GM18907 (cell line): ENCODE data around the gene SHC3.

ENCODE experiments used
- ATAC-seq: cut with Tn5 transposase; IDR thresholded peaks from one replicate; pipeline ENCODE4 v1.9.1; 2021; ENCODE audit warnings: mild to moderate bottlenecking, moderate library complexity; ENCODE audit not compliant: unreplicated experiment

The SHC3 gene

DNA sequence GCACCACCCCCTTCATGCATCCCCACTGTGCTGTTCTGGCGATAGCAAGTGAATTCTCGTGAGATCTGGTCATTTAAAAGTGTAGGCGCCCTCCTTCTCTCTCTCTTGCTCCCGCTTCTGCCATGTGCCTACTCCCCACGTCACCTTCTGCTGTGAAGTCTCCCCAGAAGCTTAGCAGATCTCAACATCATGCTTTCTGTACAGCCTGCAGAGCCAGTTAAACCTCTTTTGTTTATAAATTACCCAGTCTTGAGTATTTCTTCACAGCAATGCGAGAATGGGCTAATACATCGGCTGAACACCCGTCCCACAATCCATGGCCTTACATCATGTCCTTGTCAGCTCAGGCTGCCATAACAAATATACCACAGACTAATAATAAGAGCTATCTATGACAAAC lies 17.4 kb downstream of the SHC3 start:
- no peak for ATAC-seq

DNA sequence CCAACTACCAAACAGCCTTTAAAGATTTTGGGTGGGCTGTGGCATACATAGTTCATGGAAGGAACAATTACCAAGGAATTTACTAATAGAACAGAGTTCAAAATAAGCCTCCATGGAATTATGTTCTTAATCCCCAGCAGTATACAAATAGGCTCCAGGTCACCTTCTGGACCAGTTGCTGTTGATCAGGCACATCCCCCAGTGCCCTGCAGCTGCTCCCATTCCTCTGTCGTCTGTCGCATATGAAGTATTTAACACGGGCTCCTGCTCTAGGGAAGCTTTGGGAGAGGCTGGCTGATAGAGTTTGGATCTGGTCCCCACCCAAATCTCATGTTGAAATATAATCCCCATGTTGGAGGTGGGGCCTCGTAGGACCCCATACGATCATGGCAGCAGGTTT lies 17.8 kb downstream of the SHC3 start:
- ATAC-seq = no peak

DNA sequence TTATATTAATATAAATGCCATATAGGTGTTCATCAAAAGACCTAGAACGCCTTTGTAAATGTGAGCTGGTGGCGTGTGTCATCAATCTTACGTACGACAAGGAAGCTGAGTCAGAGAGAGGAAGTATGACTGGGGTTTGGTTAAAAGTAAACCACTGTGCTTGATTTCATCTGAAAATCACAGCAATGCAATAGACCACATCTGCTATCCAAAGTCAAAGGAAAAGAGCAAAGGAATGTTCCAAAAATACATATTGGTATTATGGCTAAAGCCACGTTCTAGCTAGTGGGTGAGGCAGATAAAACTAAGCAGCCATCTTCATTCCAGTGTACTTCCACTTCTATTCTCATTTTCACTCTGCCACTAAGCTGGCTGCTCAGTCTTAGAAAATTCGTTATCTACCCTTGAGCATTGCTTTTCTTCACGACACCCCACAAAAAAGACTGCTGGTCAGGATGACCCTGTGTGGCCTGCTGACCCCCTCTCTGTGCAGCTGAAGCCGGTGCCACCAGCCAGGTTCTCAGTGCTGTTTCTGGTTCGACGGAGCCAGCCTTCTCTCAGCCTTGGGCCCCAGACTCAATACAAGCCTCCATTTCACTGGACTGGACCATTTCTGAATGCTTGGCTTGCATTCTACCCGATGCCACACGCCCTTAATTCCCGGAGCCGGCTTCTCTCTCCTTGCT lies 23.8 kb downstream of the SHC3 start:
- no peak for ATAC-seq

DNA sequence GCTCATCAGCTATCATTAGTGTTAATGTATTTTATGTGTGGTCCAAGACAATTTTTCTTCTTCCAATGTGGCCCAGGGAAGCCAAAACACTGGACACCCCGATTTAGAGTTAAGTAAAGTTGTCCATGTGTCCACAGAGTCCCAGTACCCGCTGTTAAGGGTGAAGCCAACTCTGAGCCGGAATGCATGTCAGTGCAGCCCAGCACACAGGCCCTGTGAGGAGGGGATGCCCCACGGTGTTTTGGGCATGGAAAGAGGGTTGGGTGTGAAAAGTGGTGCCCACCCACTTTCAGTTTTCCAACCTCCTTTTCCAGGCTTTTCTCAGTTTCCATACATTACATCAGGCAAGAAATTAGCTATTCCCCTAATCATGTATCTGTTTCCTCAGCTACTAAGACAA lies 24.4 kb downstream of the SHC3 start:
- no peak for ATAC-seq

DNA sequence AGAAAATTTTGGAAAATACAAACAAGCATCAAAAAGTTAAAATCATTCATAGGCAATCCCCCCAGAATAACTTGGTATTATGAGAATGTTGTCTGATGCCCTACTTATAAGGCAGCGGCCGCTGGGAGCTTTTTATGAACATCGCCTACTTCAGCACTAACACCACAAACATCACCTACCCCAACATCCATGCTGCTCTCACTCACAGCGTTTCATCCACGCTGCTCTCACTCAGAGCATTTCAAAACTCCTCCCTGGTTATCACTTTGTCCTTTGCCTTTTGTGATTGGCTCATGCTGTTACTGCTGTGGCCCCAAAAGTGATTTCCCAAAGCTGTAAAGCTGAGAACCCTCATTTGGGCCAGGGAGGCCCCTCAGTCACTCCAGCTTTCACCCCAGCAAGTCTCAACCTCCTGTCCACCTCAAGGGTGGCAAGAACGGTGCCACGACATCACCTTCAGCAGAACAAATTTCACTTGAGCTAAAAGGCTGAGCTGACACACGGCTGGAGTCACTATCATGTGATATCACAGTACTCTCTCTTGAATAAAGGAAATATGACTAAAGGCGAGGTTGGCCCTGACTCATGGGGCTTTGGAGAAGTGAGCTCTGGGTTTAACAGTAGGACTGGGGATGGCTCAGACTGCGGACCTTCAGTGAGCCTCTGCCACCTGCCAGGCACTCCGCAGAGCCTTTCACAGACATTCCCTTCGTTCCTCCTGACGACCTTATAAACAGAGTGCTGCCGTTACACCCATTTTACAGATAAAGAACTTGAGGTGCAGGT lies 25.2 kb downstream of the SHC3 start:
- no peak for ATAC-seq

DNA sequence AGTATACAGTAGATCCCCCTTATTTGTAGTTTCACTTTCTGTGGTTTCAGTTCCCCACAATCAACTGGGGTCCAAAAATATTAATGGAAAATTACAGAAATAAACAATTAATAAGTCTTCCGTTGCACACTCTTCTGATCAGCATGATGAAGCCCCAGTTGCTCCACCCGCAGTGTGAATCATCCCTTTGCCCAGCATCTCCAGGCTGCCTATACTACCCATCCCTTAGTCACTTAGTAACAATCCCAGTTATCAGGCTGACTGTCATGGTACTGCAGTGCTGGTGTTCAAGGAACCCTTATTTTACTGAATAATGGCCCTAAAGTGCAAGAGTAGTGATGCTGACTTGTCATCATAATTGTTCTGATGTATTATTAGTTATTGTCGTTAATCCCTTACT lies 28.9 kb downstream of the SHC3 start:
- ATAC-seq = no peak

DNA sequence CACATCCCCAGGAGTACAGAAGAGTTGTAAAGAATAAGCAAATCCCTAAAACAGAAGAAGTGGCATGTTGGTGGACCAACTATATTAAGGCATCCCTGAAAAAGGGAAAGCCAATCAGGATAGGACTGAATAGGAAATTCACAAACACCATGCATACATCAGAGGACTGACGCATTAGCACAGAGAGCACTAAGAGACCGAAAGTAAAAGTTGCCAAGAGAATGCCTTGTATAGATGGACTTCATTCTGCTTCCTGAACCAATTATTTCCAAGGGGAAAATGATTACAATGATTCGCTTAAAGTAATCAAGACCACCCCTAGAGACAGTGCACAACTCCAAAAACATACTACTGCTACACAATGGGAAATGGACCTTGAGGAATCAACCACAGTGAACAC lies 33.5 kb downstream of the SHC3 start:
- ATAC-seq = no peak

DNA sequence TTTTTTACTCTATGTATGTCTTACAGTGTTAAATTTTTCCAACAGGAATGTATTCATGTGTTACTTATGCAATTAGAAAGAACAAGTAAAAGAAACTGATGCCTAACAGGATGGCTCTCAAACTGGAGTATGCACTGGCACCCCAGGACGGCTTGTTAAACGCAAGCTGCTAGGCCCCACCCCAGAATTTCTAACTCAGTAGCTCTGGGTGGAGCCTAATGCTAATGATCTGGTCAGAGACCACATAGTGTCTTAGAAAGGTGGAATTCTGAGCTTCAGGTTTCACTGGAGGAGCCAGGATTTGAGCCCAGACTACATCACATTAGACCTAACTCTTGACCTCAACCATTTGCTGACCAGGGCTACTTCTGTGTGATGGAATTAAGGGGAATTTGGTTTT lies 34.4 kb downstream of the SHC3 start:
- no peak for ATAC-seq

DNA sequence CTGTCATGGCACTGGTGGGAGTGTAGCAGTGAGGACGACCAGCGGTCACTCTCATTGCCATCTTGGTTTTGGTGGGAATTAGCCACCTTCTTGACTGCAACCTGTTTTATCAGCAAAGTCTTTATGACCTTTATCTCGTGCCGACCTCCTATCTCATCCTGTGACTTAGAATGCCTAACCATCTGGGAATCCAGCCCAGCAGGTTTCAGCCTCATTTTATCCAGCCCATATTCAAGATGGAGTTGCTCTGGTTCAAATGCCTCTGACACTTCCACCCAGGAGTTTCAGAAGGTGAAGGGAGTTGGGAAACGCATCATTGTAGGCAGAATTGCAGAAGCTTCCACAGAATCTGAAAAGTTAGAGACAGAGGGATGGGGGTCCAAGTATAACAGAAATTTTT lies 35.4 kb downstream of the SHC3 start:
- ATAC-seq = no peak

DNA sequence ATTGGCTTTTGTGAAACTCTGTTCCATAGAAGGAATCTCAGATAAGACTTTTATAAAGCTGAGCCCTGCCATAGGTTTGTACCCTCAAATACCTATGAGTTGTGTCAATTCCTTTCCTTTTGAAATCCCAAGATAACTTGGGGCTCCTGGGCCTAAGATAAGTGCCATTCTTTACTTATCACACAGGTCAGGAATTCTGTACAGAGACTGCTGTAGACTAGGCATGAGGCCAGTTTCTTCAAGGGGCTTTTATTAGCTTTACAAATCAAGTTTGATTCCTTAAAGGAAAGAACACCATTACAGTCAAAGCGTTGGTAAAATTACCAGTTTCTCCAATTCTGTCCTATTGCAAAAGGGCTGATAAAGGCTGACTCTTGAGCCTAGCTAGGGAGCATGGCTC lies 39.2 kb downstream of the SHC3 start:
- ATAC-seq = no peak

DNA sequence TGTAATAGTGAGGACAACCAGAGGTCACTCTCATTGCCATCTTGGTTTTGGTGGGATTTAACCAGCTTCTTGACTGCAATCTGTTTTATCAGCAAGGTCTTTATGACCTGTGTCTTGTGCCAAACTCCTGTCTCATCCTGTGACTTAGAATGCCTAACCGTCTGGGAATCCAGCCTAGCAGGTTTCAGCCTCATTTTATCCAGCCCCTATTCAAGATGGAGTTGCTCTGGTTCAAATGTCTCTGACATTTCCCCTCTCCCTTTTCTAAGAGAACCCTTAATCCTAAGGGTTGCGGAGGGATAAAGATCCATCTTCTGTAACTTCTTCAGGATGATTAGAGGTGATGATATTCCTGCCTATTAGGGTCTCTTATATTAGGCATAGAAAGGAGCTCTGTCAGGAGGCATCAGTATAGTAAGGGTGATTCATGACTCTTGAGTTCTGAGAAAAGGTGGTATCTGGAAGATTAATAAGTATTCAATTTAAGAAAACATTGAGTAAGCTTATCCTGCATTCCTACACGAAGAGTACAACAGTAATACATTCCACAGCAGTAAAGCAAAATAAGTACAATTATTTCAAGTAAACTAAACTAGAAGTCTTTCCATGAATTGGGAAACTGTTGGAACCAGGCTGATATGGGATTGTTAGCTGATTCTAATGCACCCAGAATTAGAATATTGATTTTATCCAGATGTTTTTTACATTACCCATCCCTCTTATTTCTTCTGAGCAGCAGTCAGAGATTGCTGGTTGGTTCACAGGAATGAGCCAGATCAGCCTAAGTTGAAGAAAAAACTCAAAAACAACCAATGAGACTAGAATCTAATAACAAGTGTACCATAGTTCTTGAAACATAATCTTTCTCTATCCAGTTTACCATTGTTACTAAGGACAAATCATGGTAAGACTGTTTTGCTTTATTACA lies 39.9 kb downstream of the SHC3 start:
- no peak for ATAC-seq

DNA sequence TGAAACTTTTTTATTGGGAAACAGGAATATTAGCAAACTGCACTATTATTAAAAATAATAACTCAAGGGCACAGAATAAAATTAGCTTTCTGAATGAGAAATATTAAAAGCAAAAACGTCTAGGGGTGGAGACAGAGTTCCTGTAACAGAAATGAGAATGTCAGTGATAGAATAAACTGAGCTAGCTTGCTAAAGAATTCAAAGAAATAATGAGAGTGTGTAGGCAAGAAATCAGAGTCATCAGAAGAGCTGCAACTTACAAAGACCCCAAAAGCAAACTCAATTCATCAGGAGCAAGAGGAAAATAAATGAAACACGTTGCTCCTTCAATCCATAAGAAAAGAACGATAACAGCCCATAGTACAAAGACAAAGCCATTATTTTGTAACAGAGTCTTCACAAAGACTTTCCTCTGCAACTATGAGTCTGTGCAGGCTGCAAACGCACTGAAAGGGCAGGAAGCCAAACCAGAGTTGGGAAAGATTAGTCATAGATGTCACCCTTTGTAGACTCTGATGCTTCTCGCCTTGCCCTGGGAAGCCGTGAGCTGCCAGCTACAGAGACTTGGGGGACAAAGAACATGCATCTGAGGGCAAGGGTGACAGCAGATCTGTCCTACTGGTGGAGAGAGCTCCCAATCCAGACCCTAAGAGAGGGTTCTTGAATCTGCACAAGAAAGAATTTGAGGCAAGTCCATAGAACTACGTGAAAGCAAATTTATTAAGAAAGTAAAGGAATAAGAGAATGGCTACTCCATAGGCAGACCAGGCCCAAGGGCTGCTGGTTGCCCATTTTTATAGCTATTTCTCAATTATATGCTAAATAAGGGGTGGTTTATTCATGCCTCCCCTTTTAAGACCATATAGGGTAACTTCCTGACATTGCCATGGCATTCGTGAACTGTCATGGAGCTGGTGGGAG lies 40.8 kb downstream of the SHC3 start:
- no peak for ATAC-seq

DNA sequence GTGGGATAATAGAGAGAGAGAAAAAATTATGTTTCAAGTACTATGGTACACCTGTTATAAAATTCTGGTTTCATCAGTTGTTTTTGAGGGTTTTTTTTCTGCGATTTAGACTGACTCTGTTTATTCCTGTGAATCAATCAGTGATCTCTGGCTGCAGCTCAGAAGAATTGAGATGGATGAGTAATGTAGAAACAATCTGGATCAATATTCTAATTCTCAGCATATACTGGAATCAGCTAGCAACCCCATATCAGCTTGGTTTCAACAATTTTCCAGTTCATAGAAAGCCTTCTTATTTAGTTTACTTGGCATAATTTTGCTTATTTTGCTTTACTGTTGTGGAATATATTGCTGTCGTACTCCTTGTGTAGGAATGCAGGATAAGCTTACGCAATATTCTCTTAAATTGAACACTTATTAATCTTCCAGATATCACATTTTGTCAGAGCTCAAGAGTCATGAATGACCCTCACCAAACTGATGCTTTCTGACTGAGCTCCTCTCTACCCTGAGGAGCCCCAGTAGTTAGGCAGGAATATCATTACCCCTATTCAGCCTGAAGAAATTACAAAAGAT lies 42.9 kb downstream of the SHC3 start:
- ATAC-seq = no peak

DNA sequence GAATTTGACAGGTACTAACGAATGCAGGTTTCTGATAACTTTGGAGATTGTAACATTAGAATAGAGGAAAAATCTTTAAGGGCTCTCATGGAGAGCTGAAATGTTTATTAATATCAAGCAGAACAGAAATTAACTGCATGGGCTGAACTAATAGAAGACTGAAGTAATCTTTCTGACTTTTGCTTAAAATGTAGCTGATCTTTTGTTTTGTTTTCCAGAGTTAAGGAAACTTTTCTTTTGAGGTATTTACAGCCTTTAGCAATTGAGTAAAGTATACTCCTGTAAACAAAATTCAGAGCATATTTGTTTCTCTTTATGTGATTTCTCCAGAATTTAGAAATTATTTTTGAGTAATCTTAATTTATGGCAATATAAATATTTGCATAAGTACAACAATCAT lies 43.9 kb downstream of the SHC3 start:
- no peak for ATAC-seq

DNA sequence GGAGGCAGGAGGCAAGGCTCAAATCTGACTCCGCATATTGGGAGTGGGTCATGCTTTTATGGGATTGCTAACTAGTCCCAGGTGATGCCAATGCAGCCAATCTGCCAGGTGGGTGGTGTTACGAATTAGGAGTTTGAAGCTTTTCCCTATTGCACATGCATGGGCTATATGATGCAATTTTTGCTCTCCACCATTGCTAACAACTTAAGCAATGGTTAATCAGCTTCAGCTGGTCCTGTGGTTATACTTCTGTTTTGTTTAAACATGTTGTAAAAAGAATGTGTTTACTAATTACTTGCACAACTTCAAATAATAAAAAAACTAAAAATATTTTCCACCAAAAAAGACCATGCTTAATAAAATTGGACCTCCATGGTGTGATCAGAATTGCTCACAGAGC lies 55.7 kb downstream of the SHC3 start:
- ATAC-seq = no peak

DNA sequence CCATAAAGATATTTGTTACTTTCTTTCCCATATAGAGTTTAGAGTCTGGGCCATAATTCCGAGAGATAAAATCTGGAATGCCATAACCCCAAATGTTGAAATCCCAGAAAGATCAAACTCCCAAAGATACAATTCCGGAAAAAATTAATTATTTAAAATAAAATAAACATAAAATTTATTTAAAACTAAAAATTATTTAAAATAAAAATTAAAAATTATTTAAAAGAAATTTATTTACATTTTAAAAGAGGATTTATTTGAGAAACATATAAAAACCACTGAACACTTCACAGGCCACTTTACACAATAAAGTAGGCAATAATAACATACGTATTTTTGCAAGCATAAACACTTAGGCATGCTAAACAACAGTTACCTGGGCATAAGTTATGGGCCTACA lies 57.9 kb downstream of the SHC3 start:
- ATAC-seq = no peak

DNA sequence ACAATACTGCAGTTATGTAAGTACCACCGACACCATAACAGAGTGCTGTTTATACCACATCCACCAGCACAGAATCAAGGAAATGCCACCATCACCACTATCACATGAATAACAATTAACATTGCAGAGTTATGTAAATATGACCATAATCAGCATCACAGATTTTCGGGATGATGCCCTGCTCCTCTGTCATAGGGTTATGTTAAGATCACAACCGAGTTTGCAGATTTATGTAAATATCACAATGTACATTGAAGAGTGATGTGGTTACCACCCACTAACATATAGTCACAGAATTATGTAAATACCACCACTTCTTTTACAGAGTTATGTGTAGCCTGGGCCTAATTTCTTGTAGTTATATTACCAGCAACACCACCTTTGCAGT lies 61.8 kb downstream of the SHC3 start:
- ATAC-seq = no peak

DNA sequence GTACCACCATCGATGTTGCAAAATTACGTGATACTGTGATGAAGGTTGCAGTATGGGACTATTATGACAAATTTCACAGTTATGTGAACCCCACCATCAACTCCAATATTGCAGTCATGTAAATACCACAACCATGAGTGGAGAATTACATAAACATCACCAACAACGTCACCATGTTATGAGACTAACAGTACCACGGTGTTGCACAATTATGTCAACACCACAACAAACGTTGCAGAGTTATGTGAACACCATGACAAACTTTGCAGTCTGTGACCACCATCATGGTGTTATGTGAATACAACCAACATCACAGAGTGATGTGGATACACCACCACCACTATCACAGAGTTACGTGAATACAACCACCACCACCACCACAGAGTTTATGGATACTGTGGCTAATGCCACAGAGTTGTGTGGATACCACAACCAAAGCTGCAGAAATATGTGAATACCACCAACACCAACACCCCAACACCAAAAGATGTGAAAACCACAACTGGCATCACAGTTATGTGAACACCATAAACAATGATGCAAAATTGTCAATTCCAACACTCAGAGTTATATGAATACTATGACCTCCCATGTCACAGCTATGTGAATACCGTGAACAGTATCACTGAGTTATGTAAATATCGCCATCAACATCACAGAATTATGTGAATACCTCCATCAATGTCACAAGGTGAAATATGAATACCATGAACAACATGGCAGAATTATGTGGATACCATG lies 62.4 kb downstream of the SHC3 start:
- no peak for ATAC-seq

DNA sequence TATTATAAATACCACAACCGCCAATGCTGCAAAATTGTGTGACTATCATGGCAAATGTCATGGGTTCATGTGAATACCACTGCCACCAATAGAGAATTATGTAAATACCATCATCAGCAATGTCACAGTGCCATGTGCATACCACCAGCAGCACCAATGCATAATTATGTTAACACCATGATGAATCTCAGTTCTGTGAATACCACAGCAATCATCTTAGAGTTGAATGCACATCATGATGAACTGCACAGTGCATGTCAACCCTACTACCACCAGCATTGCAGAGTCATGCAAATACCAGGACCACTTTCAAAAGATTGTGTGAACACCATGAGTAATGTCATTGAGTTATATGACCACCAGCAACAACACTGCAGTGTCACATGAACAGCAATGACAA lies 63.2 kb downstream of the SHC3 start:
- no peak for ATAC-seq

DNA sequence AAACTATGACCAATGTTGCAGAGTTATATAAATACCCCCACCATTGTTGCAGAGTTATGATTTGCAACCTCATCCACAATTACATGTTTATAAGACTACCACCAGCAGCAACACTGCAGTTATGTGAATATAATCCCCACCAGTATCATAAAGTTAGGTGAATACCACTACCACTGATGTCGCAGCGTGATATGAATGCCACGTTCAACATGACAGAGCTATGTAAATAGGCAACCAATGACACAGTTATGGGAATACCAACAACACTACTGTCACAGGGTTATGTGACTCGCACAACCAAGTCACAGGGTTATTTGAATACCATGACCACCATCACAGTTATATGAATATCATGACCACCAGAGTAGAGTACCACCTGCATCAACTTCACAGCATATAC lies 63.9 kb downstream of the SHC3 start:
- ATAC-seq = no peak
